Measurements from ENCODE around the gene PFKFB3. TPM values are rescaled to one million over a fixed set of nuclear protein-coding genes. Genes with fewer than 3 reads are reported as not detected.
A peak's percentile ranks its signal among the peaks of the same experiment; 100 is the strongest.

Gene PFKFB3
- total and polyA plus RNA-seq, 2 of the 13 experiments (the other 11 are each of a cell fraction or from before 2014, with no cell fraction given): 1.2 to 13.3 TPM

DNA sequence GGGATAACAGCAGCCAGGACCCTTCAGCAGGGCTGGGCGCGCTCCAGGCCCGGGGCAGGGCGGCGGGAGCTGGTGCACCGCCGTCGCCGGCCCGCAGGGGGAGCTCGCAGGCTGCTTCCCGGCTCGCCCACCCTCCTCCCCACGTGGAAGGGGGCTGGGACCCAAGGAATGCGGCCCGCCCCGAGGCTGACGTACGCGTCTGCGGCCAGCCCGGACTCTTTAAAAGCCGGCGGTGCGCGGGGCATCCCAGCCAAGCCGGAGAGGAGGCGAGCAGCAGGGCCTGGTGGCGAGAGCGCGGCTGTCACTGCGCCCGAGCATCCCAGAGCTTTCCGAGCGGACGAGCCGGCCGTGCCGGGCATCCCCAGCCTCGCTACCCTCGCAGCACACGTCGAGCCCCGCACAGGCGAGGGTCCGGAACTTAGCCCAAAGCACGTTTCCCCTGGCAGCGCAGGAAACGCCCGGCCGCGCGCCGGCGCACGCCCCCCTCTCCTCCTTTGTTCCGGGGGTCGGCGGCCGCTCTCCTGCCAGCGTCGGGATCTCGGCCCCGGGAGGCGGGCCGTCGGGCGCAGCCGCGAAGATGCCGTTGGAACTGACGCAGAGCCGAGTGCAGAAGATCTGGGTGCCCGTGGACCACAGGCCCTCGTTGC is at the start of gene PFKFB3 (continued):
- TF ChIP-seq, protein P1, sequence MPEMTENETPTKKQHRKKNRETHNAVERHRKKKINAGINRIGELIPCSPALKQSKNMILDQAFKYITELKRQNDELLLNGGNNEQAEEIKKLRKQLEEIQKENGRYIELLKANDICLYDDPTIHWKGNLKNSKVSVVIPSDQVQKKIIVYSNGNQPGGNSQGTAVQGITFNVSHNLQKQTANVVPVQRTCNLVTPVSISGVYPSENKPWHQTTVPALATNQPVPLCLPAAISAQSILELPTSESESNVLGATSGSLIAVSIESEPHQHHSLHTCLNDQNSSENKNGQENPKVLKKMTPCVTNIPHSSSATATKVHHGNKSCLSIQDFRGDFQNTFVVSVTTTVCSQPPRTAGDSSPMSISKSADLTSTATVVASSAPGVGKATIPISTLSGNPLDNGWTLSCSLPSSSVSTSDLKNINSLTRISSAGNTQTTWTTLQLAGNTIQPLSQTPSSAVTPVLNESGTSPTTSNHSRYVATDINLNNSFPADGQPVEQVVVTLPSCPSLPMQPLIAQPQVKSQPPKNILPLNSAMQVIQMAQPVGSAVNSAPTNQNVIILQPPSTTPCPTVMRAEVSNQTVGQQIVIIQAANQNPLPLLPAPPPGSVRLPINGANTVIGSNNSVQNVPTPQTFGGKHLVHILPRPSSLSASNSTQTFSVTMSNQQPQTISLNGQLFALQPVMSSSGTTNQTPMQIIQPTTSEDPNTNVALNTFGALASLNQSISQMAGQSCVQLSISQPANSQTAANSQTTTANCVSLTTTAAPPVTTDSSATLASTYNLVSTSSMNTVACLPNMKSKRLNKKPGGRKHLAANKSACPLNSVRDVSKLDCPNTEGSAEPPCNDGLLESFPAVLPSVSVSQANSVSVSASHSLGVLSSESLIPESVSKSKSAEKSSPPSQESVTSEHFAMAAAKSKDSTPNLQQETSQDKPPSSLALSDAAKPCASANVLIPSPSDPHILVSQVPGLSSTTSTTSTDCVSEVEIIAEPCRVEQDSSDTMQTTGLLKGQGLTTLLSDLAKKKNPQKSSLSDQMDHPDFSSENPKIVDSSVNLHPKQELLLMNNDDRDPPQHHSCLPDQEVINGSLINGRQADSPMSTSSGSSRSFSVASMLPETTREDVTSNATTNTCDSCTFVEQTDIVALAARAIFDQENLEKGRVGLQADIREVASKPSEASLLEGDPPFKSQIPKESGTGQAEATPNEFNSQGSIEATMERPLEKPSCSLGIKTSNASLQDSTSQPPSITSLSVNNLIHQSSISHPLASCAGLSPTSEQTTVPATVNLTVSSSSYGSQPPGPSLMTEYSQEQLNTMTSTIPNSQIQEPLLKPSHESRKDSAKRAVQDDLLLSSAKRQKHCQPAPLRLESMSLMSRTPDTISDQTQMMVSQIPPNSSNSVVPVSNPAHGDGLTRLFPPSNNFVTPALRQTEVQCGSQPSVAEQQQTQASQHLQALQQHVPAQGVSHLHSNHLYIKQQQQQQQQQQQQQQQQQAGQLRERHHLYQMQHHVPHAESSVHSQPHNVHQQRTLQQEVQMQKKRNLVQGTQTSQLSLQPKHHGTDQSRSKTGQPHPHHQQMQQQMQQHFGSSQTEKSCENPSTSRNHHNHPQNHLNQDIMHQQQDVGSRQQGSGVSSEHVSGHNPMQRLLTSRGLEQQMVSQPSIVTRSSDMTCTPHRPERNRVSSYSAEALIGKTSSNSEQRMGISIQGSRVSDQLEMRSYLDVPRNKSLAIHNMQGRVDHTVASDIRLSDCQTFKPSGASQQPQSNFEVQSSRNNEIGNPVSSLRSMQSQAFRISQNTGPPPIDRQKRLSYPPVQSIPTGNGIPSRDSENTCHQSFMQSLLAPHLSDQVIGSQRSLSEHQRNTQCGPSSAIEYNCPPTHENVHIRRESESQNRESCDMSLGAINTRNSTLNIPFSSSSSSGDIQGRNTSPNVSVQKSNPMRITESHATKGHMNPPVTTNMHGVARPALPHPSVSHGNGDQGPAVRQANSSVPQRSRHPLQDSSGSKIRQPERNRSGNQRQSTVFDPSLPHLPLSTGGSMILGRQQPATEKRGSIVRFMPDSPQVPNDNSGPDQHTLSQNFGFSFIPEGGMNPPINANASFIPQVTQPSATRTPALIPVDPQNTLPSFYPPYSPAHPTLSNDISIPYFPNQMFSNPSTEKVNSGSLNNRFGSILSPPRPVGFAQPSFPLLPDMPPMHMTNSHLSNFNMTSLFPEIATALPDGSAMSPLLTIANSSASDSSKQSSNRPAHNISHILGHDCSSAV (CRISPR knock-in tag; IDR thresholded peaks at IDR 0.05; ENCODE audit: borderline replicate concordance): 0 out of 2 replicates have a peak, but pooled peaks have one; percentile 37
- TF ChIP-seq LCORL (IDR thresholded peaks at IDR 0.05) (no peak), LCORL (CRISPR knock-in tag; IDR thresholded peaks at IDR 0.05) (peak; percentile 89), ZNF33B (CRISPR knock-in tag; IDR thresholded peaks at IDR 0.05) (no peak), TEAD3 (CRISPR knock-in tag; optimal IDR thresholded peaks at IDR 0.05; ENCODE audit: borderline replicate concordance) (peak; percentile 97), POGZ (CRISPR knock-in tag; IDR thresholded peaks at IDR 0.05) (peak; percentile 63), SOX5 (CRISPR knock-in tag; IDR thresholded peaks at IDR 0.05; ENCODE audit: borderline replicate concordance) (0 out of 2 replicates have a peak, but pooled peaks have one; percentile 5), PITX1 (CRISPR knock-in tag; IDR thresholded peaks at IDR 0.05) (no peak), ZNF83 (CRISPR knock-in tag; IDR thresholded peaks at IDR 0.05; ENCODE audit: borderline replicate concordance) (peak; percentile 81; the same call in 1 of the 2 replicates), XRCC5 (optimal IDR thresholded peaks at IDR 0.05; ENCODE audit: low read length) (peak; percentile 84), MIER3 (CRISPR knock-in tag; IDR thresholded peaks at IDR 0.05; ENCODE audit: borderline replicate concordance) (peak; percentile 37; the same call in 1 of the 2 replicates), RFX3 (CRISPR knock-in tag; IDR thresholded peaks at IDR 0.05) (no peak), MEIS1 (CRISPR knock-in tag; IDR thresholded peaks at IDR 0.05; ENCODE audit: borderline replicate concordance) (no peak; the same call in 1 of the 2 replicates), ZNF10 (CRISPR knock-in tag; IDR thresholded peaks at IDR 0.05; ENCODE audit: borderline replicate concordance, low read depth) (no peak), KAT7 (CRISPR knock-in tag; IDR thresholded peaks at IDR 0.05; ENCODE audit: borderline replicate concordance) (peak; percentile 77; the same call in 1 of the 2 replicates), ZNF329 (CRISPR knock-in tag; IDR thresholded peaks at IDR 0.05; ENCODE audit: low read depth) (no peak; the same call in 1 of the 2 replicates)
- TF ChIP-seq, protein P2, sequence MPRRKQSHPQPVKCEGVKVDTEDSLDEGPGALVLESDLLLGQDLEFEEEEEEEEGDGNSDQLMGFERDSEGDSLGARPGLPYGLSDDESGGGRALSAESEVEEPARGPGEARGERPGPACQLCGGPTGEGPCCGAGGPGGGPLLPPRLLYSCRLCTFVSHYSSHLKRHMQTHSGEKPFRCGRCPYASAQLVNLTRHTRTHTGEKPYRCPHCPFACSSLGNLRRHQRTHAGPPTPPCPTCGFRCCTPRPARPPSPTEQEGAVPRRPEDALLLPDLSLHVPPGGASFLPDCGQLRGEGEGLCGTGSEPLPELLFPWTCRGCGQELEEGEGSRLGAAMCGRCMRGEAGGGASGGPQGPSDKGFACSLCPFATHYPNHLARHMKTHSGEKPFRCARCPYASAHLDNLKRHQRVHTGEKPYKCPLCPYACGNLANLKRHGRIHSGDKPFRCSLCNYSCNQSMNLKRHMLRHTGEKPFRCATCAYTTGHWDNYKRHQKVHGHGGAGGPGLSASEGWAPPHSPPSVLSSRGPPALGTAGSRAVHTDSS (CRISPR knock-in tag; conservative IDR thresholded peaks at IDR 0.05): no peak
- TF ChIP-seq, protein P3, sequence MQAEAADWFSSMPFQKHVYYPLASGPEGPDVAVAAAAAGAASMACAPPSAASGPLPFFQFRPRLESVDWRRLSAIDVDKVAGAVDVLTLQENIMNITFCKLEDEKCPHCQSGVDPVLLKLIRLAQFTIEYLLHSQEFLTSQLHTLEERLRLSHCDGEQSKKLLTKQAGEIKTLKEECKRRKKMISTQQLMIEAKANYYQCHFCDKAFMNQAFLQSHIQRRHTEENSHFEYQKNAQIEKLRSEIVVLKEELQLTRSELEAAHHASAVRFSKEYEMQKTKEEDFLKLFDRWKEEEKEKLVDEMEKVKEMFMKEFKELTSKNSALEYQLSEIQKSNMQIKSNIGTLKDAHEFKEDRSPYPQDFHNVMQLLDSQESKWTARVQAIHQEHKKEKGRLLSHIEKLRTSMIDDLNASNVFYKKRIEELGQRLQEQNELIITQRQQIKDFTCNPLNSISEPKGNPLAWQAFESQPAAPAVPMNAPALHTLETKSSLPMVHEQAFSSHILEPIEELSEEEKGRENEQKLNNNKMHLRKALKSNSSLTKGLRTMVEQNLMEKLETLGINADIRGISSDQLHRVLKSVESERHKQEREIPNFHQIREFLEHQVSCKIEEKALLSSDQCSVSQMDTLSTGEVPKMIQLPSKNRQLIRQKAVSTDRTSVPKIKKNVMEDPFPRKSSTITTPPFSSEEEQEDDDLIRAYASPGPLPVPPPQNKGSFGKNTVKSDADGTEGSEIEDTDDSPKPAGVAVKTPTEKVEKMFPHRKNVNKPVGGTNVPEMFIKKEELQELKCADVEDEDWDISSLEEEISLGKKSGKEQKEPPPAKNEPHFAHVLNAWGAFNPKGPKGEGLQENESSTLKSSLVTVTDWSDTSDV (CRISPR knock-in tag; IDR thresholded peaks at IDR 0.05): peak; percentile 73; the same call in 1 of the 2 replicates
